Measurements from ENCODE around the gene MAPKAPK2. TPM values are rescaled to one million over a fixed set of nuclear protein-coding genes. Genes with fewer than 3 reads are reported as not detected.

MAPKAPK2 gene
- polyA plus RNA-seq, 3 donors = 1.6 to 56.9 (median 2.2) TPM

GRCh38 chr1:206699000-206699586 is 14.4 kb downstream of the MAPKAPK2 start:
- Histone ChIP-seq H4K20me1 (ENCODE audit: insufficient read depth, low read length) (peaks cover 100% of the 10 kb centered on the region), H3K79me2 (ENCODE audit: insufficient read depth, low read length) (peaks cover 100% of the 10 kb centered on the region), H3K4me1 (ENCODE audit: control insufficient read depth in 1 of 2, insufficient read depth in 2 of 2, low read length in 2 of 2) (peaks cover 65 to 84% of the 10 kb centered on the region in 2 donors), H3K4me2 (replicated peaks; ENCODE audit: extremely low read depth, low read length, poor library complexity, severe bottlenecking) (peak overlapping the region; percentile 44), H3K9me3 (replicated peaks in 1 of 2; ENCODE audit: control insufficient read depth in 1 of 2, insufficient read depth in 1 of 2, low read length in 2 of 2) (no peaks in the 10 kb centered on the region), H3K27me3 (ENCODE audit: control insufficient read depth in 2 of 2, insufficient read depth in 2 of 2, low read length in 2 of 2) (no peaks in the 10 kb centered on the region), H3K4me3 (replicated peaks in 1 of 3; ENCODE audit: low read depth in 2 of 3, low read length in 3 of 3) (peak overlapping the region in 1 of 3 experiments; percentile 36), H3K27ac (ENCODE audit: low read depth in 1 of 2, low read length in 2 of 2) (peak overlapping the region; percentile 3 to 44), H3K9ac (ENCODE audit: insufficient read depth, low read length, poor library complexity, severe bottlenecking) (no peak overlapping the region), H3K36me3 (replicated peaks in 1 of 2; ENCODE audit: control insufficient read depth in 1 of 2, insufficient read depth in 2 of 2, low read length in 2 of 2) (peaks cover 0 to 19% of the 10 kb centered on the region in 2 donors), H2AFZ (ENCODE audit: insufficient read depth, low read depth, low read length, poor library complexity, severe bottlenecking) (no peak overlapping the region)
- H3K4me1 Mint-ChIP-seq = peaks cover 94% of the 10 kb centered on the region
- peak overlapping the region; percentile 53 to 70 for H3K4me3 Mint-ChIP-seq
- H3K27me3 Mint-ChIP-seq (ENCODE audit: low read depth in 3 of 3) = peaks cover 0 to 3% (median 2%) of the 10 kb centered on the region in 3 donors
- no peaks in the 10 kb centered on the region for H3K9me3 Mint-ChIP-seq
- no peak for TF ChIP-seq CTCF (IDR thresholded peaks at IDR 0.05)
- intact Hi-C loops (cut with micrococcal nuclease) = no loop called here
- H3K36me3 Mint-ChIP-seq = peaks cover 30 to 59% of the 10 kb centered on the region in 2 donors
- DNase-seq = peak in 1 of 3 donors; percentile 17
- WGBS (ENCODE audit: insufficient coverage) = 3% methylated on average over 4 of the region's 7 CpGs
- H3K27ac Mint-ChIP-seq = peak overlapping the region; percentile 73 to 90 (median 81)

GRCh38 chr1:206699626-206700025 is 14.9 kb downstream of the MAPKAPK2 start:
- Mint-ChIP-seq H3K4me3 (peak overlapping the region; percentile 53 to 64), H3K4me1 (peaks cover 95% of the 10 kb centered on the region), H3K36me3 (peaks cover 29 to 62% of the 10 kb centered on the region in 2 donors), H3K9me3 (no peaks in the 10 kb centered on the region), H3K27me3 (ENCODE audit: low read depth in 3 of 3) (peaks cover 0 to 3% (median 2%) of the 10 kb centered on the region in 3 donors), H3K27ac (peak overlapping the region; percentile 73 to 90 (median 81))
- no peaks in the 10 kb centered on the region for H3K27me3 ChIP-seq (ENCODE audit: control insufficient read depth in 2 of 2, insufficient read depth in 2 of 2, low read length in 2 of 2)
- WGBS (ENCODE audit: insufficient coverage) = 0% methylated on average over 1 of the region's 4 CpGs
- H3K36me3 ChIP-seq (replicated peaks in 1 of 2; ENCODE audit: control insufficient read depth in 1 of 2, insufficient read depth in 2 of 2, low read length in 2 of 2) = peaks cover 0 to 14% of the 10 kb centered on the region in 2 donors
- peak overlapping the region; percentile 3 to 44 for H3K27ac ChIP-seq (ENCODE audit: low read depth in 1 of 2, low read length in 2 of 2)
- peaks cover 67 to 86% of the 10 kb centered on the region in 2 donors for H3K4me1 ChIP-seq (ENCODE audit: control insufficient read depth in 1 of 2, insufficient read depth in 2 of 2, low read length in 2 of 2)
- TF ChIP-seq CTCF (IDR thresholded peaks at IDR 0.05) = no peak
- peaks cover 100% of the 10 kb centered on the region for H3K79me2 ChIP-seq (ENCODE audit: insufficient read depth, low read length)
- no peaks in the 10 kb centered on the region for H3K9me3 ChIP-seq (replicated peaks in 1 of 2; ENCODE audit: control insufficient read depth in 1 of 2, insufficient read depth in 1 of 2, low read length in 2 of 2)
- intact Hi-C loops (cut with micrococcal nuclease) = no loop called here
- no peak overlapping the region for H2AFZ ChIP-seq (ENCODE audit: insufficient read depth, low read depth, low read length, poor library complexity, severe bottlenecking)
- H3K9ac ChIP-seq (ENCODE audit: insufficient read depth, low read length, poor library complexity, severe bottlenecking) = no peak overlapping the region
- peaks cover 100% of the 10 kb centered on the region for H4K20me1 ChIP-seq (ENCODE audit: insufficient read depth, low read length)
- peak overlapping the region; percentile 44 for H3K4me2 ChIP-seq (replicated peaks; ENCODE audit: extremely low read depth, low read length, poor library complexity, severe bottlenecking)
- peak overlapping the region in 2 of 3 experiments; percentile 14 to 36 for H3K4me3 ChIP-seq (replicated peaks in 1 of 3; ENCODE audit: low read depth in 2 of 3, low read length in 3 of 3)
- peak; percentile 35 to 57 (median 55) for DNase-seq

Measured in CD14-positive monocyte (primary cell).